Endothelial cell (in vitro differentiated cells): ENCODE measurements around the gene UBE2F. TPM values are rescaled to one million over a fixed set of nuclear protein-coding genes. Genes with fewer than 3 reads are reported as not detected.
A peak's percentile ranks its signal among the peaks of the same experiment; 100 is the strongest.
"Not testable (repeated sequence)": the region's sequence is repeated elsewhere in the genome, so short reads cannot be mapped to it uniquely, and the experiment has no call there.

Experiments used
- DNase-seq: peaks from one replicate; pipeline ENCODE4 v3.0.0; 2021; ENCODE audit warnings: low spot score
- H3K27ac Mint-ChIP-seq: one replicate; pipeline ENCODE4 v1.8.0; 2021; ENCODE audit warnings: mixed read lengths, inconsistent platforms; ENCODE audit not compliant: unreplicated experiment
- H3K27me3 Mint-ChIP-seq: one replicate; pipeline ENCODE4 v1.8.0; 2021; ENCODE audit warnings: mild to moderate bottlenecking, moderate library complexity, mixed read lengths, inconsistent platforms; ENCODE audit not compliant: unreplicated experiment
- H3K36me3 Mint-ChIP-seq: one replicate; pipeline ENCODE4 v1.8.0; 2021; ENCODE audit warnings: mild to moderate bottlenecking, low read depth, mixed read lengths, inconsistent platforms; ENCODE audit not compliant: unreplicated experiment
- H3K4me1 Mint-ChIP-seq: one replicate; pipeline ENCODE4 v1.8.0; 2021; ENCODE audit warnings: mild to moderate bottlenecking, mixed read lengths, inconsistent platforms; ENCODE audit not compliant: unreplicated experiment
- H3K4me3 Mint-ChIP-seq: one replicate; pipeline ENCODE4 v1.8.0; 2021; ENCODE audit warnings: mild to moderate bottlenecking, mixed read lengths, inconsistent platforms; ENCODE audit not compliant: unreplicated experiment
- H3K9me3 Mint-ChIP-seq: one replicate; pipeline ENCODE4 v1.8.0; 2021; ENCODE audit warnings: mixed read lengths, inconsistent platforms; ENCODE audit not compliant: unreplicated experiment
- CTCF ChIP-seq: fragments of 200-600 bp; sonication (generic); IDR thresholded peaks from one replicate; pipeline ENCODE4 v1.5.0; 2021; ENCODE audit warnings: antibody characterized with exemption; ENCODE audit not compliant: unreplicated experiment
- total RNA-seq: library from RNA; stranded (reverse); fragmentation: NEBNext Ultra II Directional; extraction: Animal tissue kit (Norgen Biotek cat#: 25700); gene quantifications from one replicate; pipeline ENCODE4 v1.2.1, GENCODE V29; 2021; ENCODE audit not compliant: unreplicated experiment

UBE2F gene
- total RNA-seq, 1 donor from 2014 or later = 107 TPM

GRCh38 chr2:238063414-238064189 is 96.8 kb downstream of the UBE2F start:
- H3K4me1 Mint-ChIP-seq = peaks cover 17% of the 10 kb centered on the region
- H3K4me3 Mint-ChIP-seq = no peak overlapping the region
- TF ChIP-seq CTCF = no peak
- no peak overlapping the region for H3K27ac Mint-ChIP-seq
- H3K27me3 Mint-ChIP-seq = peaks cover 5% of the 10 kb centered on the region
- peaks cover 23% of the 10 kb centered on the region for H3K36me3 Mint-ChIP-seq
- DNase-seq = no peak
- no peaks in the 10 kb centered on the region for H3K9me3 Mint-ChIP-seq

- Mint-ChIP-seq H3K9me3 (no peaks in the 10 kb centered on the region), H3K36me3 (peaks cover 20% of the 10 kb centered on the region), H3K27me3 (peaks cover 3% of the 10 kb centered on the region), H3K4me3 (no peak overlapping the region), H3K27ac (no peak overlapping the region), H3K4me1 (peaks cover 15% of the 10 kb centered on the region)
- DNase-seq = no peak
- TF ChIP-seq CTCF = no peak
Observed at GRCh38 chr2:238064376-238064775, 97.6 kb downstream of the UBE2F start.

DNA sequence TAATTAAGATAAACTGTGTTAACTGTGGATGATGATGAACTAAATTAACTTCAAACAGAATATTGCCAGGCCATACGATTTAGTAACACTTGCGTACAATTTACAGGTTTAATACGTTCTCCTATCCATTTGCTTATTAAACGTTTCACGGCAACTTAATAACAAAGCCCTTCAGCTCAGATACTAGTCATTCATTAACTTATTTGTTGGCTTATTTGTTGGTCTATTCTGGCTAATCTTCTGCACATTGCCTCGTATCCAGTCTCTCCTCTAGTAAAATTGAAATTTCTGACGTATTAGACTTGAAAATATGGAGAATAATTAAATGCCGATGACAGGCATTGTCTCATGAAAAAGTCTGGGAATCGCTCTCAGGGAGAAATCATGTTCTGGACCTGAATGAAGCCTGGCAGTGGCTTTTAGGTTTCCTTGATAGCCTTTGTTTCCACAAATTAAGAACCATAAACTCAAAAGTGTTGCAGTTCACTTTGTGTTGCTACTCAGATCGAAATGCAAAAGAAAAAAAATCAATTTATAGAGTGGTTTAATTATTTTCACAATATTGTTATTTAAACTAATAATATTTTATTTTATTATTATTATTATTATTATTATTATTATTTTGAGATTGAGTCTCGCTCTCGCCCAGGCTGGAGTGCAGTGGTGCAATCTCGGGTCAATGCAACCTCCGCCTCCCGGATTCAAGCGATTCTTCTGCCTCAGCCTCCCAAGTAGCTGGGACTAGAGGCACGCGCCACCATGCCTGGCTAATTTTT is 98.4 kb downstream of the UBE2F start:
- Mint-ChIP-seq H3K4me1 (peaks cover 9% of the 10 kb centered on the region), H3K9me3 (no peaks in the 10 kb centered on the region), H3K36me3 (peaks cover 18% of the 10 kb centered on the region), H3K27me3 (no peaks in the 10 kb centered on the region), H3K4me3 (no peak overlapping the region), H3K27ac (no peak overlapping the region)
- no peak for TF ChIP-seq CTCF
- DNase-seq = no peak

DNA sequence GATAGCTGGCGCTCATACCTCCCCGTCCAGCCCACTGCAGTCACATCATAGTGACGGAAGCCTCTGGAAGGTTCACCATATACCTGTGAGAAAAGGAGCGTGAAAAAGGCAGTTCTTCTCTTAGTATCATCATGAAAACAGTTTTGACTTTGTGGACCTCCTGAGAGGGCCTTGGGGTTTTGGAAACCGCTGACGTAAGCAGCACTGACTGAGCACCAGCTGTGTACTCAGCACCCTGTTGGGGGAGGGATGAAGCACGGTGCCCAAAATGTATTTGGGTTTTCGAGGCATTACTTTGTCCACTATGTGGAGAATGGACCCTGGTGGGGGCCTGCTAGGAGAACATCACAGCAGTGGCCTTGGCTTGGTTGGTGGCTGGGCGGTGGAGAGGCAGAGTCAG is 99.4 kb downstream of the UBE2F start:
- peaks cover 8% of the 10 kb centered on the region for H3K4me1 Mint-ChIP-seq
- no peaks in the 10 kb centered on the region for H3K9me3 Mint-ChIP-seq
- DNase-seq = no peak
- no peak for TF ChIP-seq CTCF
- H3K4me3 Mint-ChIP-seq = peak overlapping the region; percentile 22
- no peaks in the 10 kb centered on the region for H3K27me3 Mint-ChIP-seq
- no peak overlapping the region for H3K27ac Mint-ChIP-seq
- peaks cover 18% of the 10 kb centered on the region for H3K36me3 Mint-ChIP-seq

DNA sequence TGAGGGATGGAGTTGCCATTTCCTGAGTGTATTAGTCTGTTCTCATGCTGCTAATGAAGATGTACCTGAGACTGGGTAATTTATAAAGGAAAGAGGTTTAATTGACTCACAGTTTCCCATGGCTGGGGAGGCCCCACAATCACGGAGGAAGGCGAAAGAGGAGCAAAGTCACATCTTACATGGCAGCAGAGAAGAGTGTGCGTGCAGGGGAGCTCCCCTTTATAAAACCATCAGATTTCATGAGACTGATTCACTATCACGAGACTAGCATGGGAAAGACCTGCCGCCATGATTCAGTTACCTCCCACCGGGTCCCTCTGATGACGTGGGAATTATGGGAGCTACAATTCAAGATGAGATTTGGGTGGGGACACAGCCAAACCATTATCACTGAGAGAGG is 99.9 kb downstream of the UBE2F start:
- not testable (repeated sequence) for H3K27ac Mint-ChIP-seq, DNase-seq, H3K4me1 Mint-ChIP-seq, H3K9me3 Mint-ChIP-seq, H3K27me3 Mint-ChIP-seq
- Mint-ChIP-seq H3K36me3 (peaks cover 18% of the 10 kb centered on the region), H3K4me3 (peak overlapping the region; percentile 22)
